Endothelial cell (in vitro differentiated cells): ENCODE data around the gene B3GNT3. TPM values are rescaled to one million over a fixed set of nuclear protein-coding genes. Genes with fewer than 3 reads are reported as not detected.

Source experiments
- DNase-seq: peaks from one replicate; pipeline ENCODE4 v3.0.0; 2021; ENCODE audit warnings: low spot score
- H3K27ac Mint-ChIP-seq: one replicate; pipeline ENCODE4 v1.8.0; 2021; ENCODE audit warnings: mixed read lengths, inconsistent platforms; ENCODE audit not compliant: unreplicated experiment
- H3K27me3 Mint-ChIP-seq: one replicate; pipeline ENCODE4 v1.8.0; 2021; ENCODE audit warnings: mild to moderate bottlenecking, moderate library complexity, mixed read lengths, inconsistent platforms; ENCODE audit not compliant: unreplicated experiment
- H3K36me3 Mint-ChIP-seq: one replicate; pipeline ENCODE4 v1.8.0; 2021; ENCODE audit warnings: mild to moderate bottlenecking, low read depth, mixed read lengths, inconsistent platforms; ENCODE audit not compliant: unreplicated experiment
- H3K4me1 Mint-ChIP-seq: one replicate; pipeline ENCODE4 v1.8.0; 2021; ENCODE audit warnings: mild to moderate bottlenecking, mixed read lengths, inconsistent platforms; ENCODE audit not compliant: unreplicated experiment
- H3K4me3 Mint-ChIP-seq: one replicate; pipeline ENCODE4 v1.8.0; 2021; ENCODE audit warnings: mild to moderate bottlenecking, mixed read lengths, inconsistent platforms; ENCODE audit not compliant: unreplicated experiment
- H3K9me3 Mint-ChIP-seq: one replicate; pipeline ENCODE4 v1.8.0; 2021; ENCODE audit warnings: mixed read lengths, inconsistent platforms; ENCODE audit not compliant: unreplicated experiment
- total RNA-seq: library from RNA; stranded (reverse); fragmentation: NEBNext Ultra II Directional; extraction: Animal tissue kit (Norgen Biotek cat#: 25700); gene quantifications from one replicate; pipeline ENCODE4 v1.2.1, GENCODE V29; 2021; ENCODE audit not compliant: unreplicated experiment
- TF ChIP-seq, protein P1 (sequence below): fragments of 200-600 bp; sonication (generic); IDR thresholded peaks from one replicate; pipeline ENCODE4 v1.5.0; 2021; ENCODE audit warnings: antibody characterized with exemption; ENCODE audit not compliant: unreplicated experiment

B3GNT3 gene
- total RNA-seq, 1 donor from 2014 or later: 0.77 TPM

DNA sequence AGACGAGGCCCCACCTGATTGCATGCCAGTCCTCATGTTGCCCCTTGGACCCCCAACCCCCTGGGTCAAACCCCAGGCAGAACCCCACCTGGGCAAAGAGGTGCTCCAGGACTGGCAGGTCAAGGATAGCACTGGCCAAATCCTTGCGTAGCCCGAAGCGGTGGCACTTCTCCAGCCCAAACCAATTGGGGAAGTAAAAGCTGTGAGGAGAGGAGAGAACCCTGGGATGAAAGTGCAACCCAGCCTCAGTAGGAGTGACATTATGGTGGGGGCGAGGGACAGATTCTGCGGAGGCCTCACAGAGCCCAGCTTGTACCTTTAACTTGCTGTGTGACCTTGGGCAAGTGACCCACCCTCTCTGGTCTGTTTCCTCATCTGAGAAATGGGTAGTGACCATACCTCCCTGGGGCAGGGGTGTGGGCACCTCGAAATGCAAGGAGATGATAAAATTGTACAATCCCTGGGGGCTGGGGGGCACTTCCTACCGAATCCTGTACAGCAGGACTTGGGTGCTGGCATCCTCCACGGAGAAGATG is 48.4 kb downstream of the B3GNT3 start:
- DNase-seq: no peak
- H3K9me3 Mint-ChIP-seq: no peaks in the 10 kb centered on the region
- peaks cover 7% of the 10 kb centered on the region for H3K36me3 Mint-ChIP-seq
- TF ChIP-seq, protein P1, sequence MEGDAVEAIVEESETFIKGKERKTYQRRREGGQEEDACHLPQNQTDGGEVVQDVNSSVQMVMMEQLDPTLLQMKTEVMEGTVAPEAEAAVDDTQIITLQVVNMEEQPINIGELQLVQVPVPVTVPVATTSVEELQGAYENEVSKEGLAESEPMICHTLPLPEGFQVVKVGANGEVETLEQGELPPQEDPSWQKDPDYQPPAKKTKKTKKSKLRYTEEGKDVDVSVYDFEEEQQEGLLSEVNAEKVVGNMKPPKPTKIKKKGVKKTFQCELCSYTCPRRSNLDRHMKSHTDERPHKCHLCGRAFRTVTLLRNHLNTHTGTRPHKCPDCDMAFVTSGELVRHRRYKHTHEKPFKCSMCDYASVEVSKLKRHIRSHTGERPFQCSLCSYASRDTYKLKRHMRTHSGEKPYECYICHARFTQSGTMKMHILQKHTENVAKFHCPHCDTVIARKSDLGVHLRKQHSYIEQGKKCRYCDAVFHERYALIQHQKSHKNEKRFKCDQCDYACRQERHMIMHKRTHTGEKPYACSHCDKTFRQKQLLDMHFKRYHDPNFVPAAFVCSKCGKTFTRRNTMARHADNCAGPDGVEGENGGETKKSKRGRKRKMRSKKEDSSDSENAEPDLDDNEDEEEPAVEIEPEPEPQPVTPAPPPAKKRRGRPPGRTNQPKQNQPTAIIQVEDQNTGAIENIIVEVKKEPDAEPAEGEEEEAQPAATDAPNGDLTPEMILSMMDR: no peak
- no peak overlapping the region for H3K4me3 Mint-ChIP-seq
- peaks cover 7% of the 10 kb centered on the region for H3K27me3 Mint-ChIP-seq
- H3K4me1 Mint-ChIP-seq: peaks cover 4% of the 10 kb centered on the region
- no peak overlapping the region for H3K27ac Mint-ChIP-seq

GRCh38 chr19:17843908-17844490 is 49.1 kb downstream of the B3GNT3 start:
- peaks cover 7% of the 10 kb centered on the region for H3K27me3 Mint-ChIP-seq
- H3K27ac Mint-ChIP-seq: no peak overlapping the region
- TF ChIP-seq, protein P1: no peak
- peaks cover 7% of the 10 kb centered on the region for H3K36me3 Mint-ChIP-seq
- DNase-seq: no peak
- no peak overlapping the region for H3K4me3 Mint-ChIP-seq
- H3K9me3 Mint-ChIP-seq: no peaks in the 10 kb centered on the region
- H3K4me1 Mint-ChIP-seq: peaks cover 4% of the 10 kb centered on the region

DNA sequence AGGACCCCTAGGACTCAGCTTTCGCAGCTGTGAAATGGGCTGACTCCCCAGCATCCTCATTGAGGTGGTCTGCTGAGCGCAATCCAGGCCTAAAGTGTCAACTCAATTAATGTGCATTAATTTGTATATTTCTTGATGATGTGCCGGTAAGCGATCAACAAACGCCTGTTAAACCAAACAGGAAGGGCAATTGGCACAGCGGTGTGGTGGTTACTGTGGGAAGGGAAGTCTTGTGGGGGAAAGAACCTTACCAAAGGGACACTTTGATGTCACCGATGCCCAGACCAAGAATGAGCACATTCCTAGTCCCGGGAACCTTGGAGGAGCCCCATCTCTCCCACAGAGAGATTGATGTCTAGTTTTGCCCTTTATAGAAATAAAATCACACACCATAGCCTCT is 51.2 kb downstream of the B3GNT3 start:
- TF ChIP-seq, protein P1: no peak
- Mint-ChIP-seq H3K36me3 (peaks cover 3% of the 10 kb centered on the region), H3K4me1 (peaks cover 8% of the 10 kb centered on the region), H3K27ac (no peak overlapping the region), H3K4me3 (no peak overlapping the region), H3K9me3 (no peaks in the 10 kb centered on the region), H3K27me3 (peaks cover 4% of the 10 kb centered on the region)
- no peak for DNase-seq

DNA sequence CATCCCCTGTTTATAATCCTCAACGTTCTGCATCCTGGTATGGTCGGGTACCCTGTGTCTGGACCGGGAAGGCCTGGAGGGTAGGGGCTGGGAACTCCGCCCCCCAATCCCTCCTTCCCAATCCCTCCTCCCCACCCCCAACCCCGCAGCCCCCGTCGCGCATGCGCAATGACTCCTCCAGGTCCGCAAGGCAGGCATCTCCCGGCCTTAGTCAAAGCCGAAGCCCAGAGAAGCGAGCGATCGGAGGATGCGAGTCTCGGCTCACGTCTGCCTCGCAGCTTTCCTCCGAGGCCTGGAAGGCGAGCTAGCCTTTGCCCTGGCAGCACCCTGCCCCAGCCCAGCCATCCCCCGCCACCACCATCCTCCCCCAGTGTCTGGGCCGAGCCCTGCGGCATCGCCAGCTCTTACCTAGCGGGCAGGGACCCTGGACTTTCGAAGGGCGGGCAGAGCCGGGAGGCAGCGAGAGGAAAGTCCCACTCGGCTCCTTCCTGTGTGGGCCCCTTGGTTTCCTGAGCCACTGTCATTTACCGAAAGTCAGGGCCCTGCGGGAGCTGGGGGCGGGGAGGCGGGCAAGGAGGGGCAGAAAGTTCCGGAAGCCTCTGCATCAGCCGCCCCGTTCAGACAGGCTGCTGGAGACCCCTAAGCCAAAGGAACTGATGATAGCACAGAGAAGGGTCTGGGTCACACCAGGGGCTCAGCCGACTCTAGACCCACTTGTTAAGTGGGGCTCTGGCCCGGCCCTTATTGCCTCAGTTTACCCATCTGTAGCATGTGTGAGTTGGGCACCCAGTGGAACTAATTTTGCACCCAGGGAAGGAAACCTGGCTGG is 52.8 kb downstream of the B3GNT3 start, which contains the start of gene JAK3:
JAK3 (minus strand) TSS at position 445 of the 829 bp plus-strand sequence. CDS start 3,565 bp downstream, outside the sequence.
- Mint-ChIP-seq H3K36me3 (peaks cover 3% of the 10 kb centered on the region), H3K4me3 (peak within 1 kb of the TSS; percentile 69), H3K27me3 (peaks cover 4% of the 10 kb centered on the region), H3K9me3 (no peaks in the 10 kb centered on the region), H3K4me1 (peaks cover 8% of the 10 kb centered on the region), H3K27ac (peak within 1 kb of the TSS; percentile 81)
- TF ChIP-seq, protein P1: no peak
- DNase-seq: peak; percentile 89
